Measurements from ENCODE around the gene VKORC1.

- TF ChIP-seq CTCF (IDR thresholded peaks at IDR 0.05) (no peak), EP300 (IDR thresholded peaks at IDR 0.05) (no peak)
Measured at GRCh38 chr16:31063843-31064611, 30.6 kb downstream of the VKORC1 start.
